AG09309 (cell line): ENCODE results near the gene CPM.

Experiments
- DNase-seq: peaks from one replicate; pipeline ENCODE4 v3.0.0-alpha.2; 2010; ENCODE audit warnings: low read depth
- H3K4me3 ChIP-seq: 2 replicates; pipeline ENCODE4 v1.5.1; 2011; ENCODE audit warnings: mild to moderate bottlenecking, low read depth, low read length, moderate library complexity; ENCODE audit not compliant: control insufficient read depth
- CTCF ChIP-seq: IDR thresholded peaks from 2 replicates; pipeline ENCODE4 v1.5.1; 2011; ENCODE audit warnings: mild to moderate bottlenecking, low read depth, low read length, inconsistent platforms; ENCODE audit not compliant: insufficient read depth, control insufficient read depth; ENCODE audit errors: missing control alignments

CPM gene

GRCh38 chr12:68976395-68976841, 43.4 kb upstream of the CPM start:
- H3K4me3 ChIP-seq = no peak overlapping the region
- TF ChIP-seq CTCF = no peak
- no peak for DNase-seq

GRCh38 chr12:68975811-68976210, 42.8 kb upstream of the CPM start:
- H3K4me3 ChIP-seq = no peak overlapping the region
- DNase-seq = no peak
- TF ChIP-seq CTCF = no peak

- TF ChIP-seq CTCF = no peak
These were observed 39.6 kb upstream of the CPM start for GRCh38 chr12:68972595-68972994.

GRCh38 chr12:68971404-68971803, 38.4 kb upstream of the CPM start:
- DNase-seq = peak; percentile 34
- H3K4me3 ChIP-seq = no peak overlapping the region
- TF ChIP-seq CTCF = no peak

More at GRCh38 chr12:68972595-68972994, 39.6 kb upstream of the CPM start:
- no peak for DNase-seq
- no peak overlapping the region for H3K4me3 ChIP-seq

- no peak overlapping the region for H3K4me3 ChIP-seq
- TF ChIP-seq CTCF = no peak
- no peak for DNase-seq
These were observed 38.0 kb upstream of the CPM start for GRCh38 chr12:68970951-68971350.

GRCh38 chr12:68970306-68970705, 37.3 kb upstream of the CPM start:
- no peak overlapping the region for H3K4me3 ChIP-seq
- no peak for TF ChIP-seq CTCF
- no peak for DNase-seq

- TF ChIP-seq CTCF = no peak
- DNase-seq = no peak
- no peak overlapping the region for H3K4me3 ChIP-seq
These were observed 34.1 kb upstream of the CPM start for GRCh38 chr12:68967046-68967445.
